Transverse colon (tissue), 4 donors: ENCODE measurements around the gene PI4KA. TPM values are rescaled to one million over a fixed set of nuclear protein-coding genes. Genes with fewer than 3 reads are reported as not detected.

Experiments
- DNase-seq: peaks from one replicate; pipeline ENCODE4 v3.0.0-alpha.2; 2019
- H3K27ac ChIP-seq, 4 donors: fragments of 200-600 bp; sonication (generic); 2 replicates each; pipeline ENCODE4 v1.5.1; 2016 to 2018; ENCODE audit warnings: inconsistent platforms in 4 of 4
- H3K27me3 ChIP-seq: fragments of 200-600 bp; sonication (generic); 2 replicates; pipeline ENCODE4 v1.5.1; 2017; ENCODE audit warnings: inconsistent platforms
- H3K36me3 ChIP-seq, 4 donors: fragments of 200-600 bp; sonication (generic); 2 replicates each; pipeline ENCODE4 v1.5.1; 2017 to 2019; ENCODE audit warnings: inconsistent platforms in 4 of 4
- H3K4me1 ChIP-seq, 4 donors: fragments of 200-600 bp; sonication (generic); 2 replicates each; pipeline ENCODE4 v1.5.1; 2017 to 2020; ENCODE audit warnings: inconsistent platforms in 4 of 4
- H3K4me3 ChIP-seq, 4 donors: fragments of 200-600 bp; sonication (generic); 1 replicate in 1 of 4; 2 replicates in 3 of 4; pipeline versions ENCODE4 v1.5.1 to v1.6.1; 2017 to 2019; ENCODE audit warnings: inconsistent platforms in 4 of 4
- H3K9me3 ChIP-seq, 2 donors: fragments of 200-600 bp; sonication (generic); 2 replicates each; pipeline ENCODE4 v1.5.1; 2017 to 2019; ENCODE audit warnings: inconsistent platforms in 2 of 2
- CTCF ChIP-seq, 5 experiments: fragments of 200-600 bp in 3 of 5; fragments of 450-650 bp in 2 of 5; sonication (generic) in 3 of 5; IDR thresholded peaks; 1 replicate in 2 of 5; 2 replicates in 3 of 5; pipeline ENCODE4 v1.5.1; 2016 to 2017; ENCODE audit warnings: antibody characterized with exemption in 5 of 5, inconsistent platforms in 3 of 5, mild to moderate bottlenecking in 2 of 5, moderate library complexity in 1 of 5
- EP300 ChIP-seq: sonication (generic); formaldehyde crosslinking; IDR thresholded peaks from one replicate; pipeline ENCODE4 v1.6.1; 2017; ENCODE audit warnings: antibody characterized with exemption, low read depth
- POLR2A ChIP-seq: fragments of 450-650 bp; IDR thresholded peaks from one replicate; pipeline ENCODE4 v1.6.1; 2016; ENCODE audit warnings: antibody characterized with exemption, mild to moderate bottlenecking, moderate library complexity
- POLR2AphosphoS5 ChIP-seq, 3 donors: sonication (generic); formaldehyde crosslinking; IDR thresholded peaks; one replicate each; pipeline ENCODE4 v1.6.1; 2016; ENCODE audit warnings: antibody characterized with exemption in 3 of 3
- WGBS, 2 donors: methylation state at CpG; one replicate each; pipeline ENCODE4 v1.1.5; 2018; ENCODE audit warnings: low coverage in 1 of 2; 5-methylcytosine and 5-hydroxymethylcytosine counted together
- in situ Hi-C, 4 donors: fragments of 200-750 bp; cut with MboI; loops; one replicate each; pipeline versions ENCODE4 v1.15.0 to v1.15.1; 2017; ENCODE audit warnings: low sequenced_read_pairs in 3 of 4, low pct_ligation_motif_present in 1 of 4, low pct_unique_long_range_greater_than_20kb in 1 of 4
- intact Hi-C: fragments of 100-400 bp; cut with DNase I; formaldehyde crosslinking; loops from one replicate; pipeline ENCODE4 v1.15.1; 2023; ENCODE audit warnings: low total_unique reads
- total RNA-seq, 4 donors: library from RNA; depleted of rRNA; stranded (reverse); fragments of >200 nt; gene quantifications; one replicate each; pipeline ENCODE4 v1.1.0, GENCODE V29; 2016

Gene PI4KA
- total RNA-seq, 4 donors from 2014 or later, result 90.8 to 126 (median 109) TPM

GRCh38 chr22:20802452-20802851, 56.2 kb downstream of the PI4KA start:
- no peak overlapping the region for H3K4me3 ChIP-seq
- DNase-seq, result no peak
- intact Hi-C loops, result no loop called here
- H3K9me3 ChIP-seq, result no peaks in the 10 kb centered on the region
- TF ChIP-seq CTCF (IDR thresholded peaks at IDR 0.05), result no peak
- no peak for TF ChIP-seq EP300
- no peak for TF ChIP-seq POLR2AphosphoS5 (IDR thresholded peaks at IDR 0.05)
- no peak for TF ChIP-seq POLR2A
- H3K4me1 ChIP-seq, result no peaks in the 10 kb centered on the region
- H3K27ac ChIP-seq, result no peak overlapping the region
- peaks cover 0 to 77% (median 36%) of the 10 kb centered on the region in 4 donors for H3K36me3 ChIP-seq
- no peaks in the 10 kb centered on the region for H3K27me3 ChIP-seq
- in situ Hi-C loops, result no loop called here
- WGBS, 2 donors, result 96% methylated on average over 6 of the region's 6 CpGs; no CpG with 5 or more reads in 1 of the 2 donors

GRCh38 chr22:20799449-20799848, 59.2 kb downstream of the PI4KA start:
- Histone ChIP-seq H3K4me1 (no peaks in the 10 kb centered on the region), H3K9me3 (no peaks in the 10 kb centered on the region), H3K4me3 (no peak overlapping the region), H3K27me3 (no peaks in the 10 kb centered on the region), H3K27ac (no peak overlapping the region), H3K36me3 (peaks cover 0 to 82% (median 39%) of the 10 kb centered on the region in 4 donors)
- intact Hi-C loops (no loop called here), in situ Hi-C loops (no loop called here)
- WGBS, 2 donors, result 86 to 96% methylated on average over 4 to 8 of the region's 8 CpGs
- TF ChIP-seq POLR2AphosphoS5 (IDR thresholded peaks at IDR 0.05) (no peak), CTCF (IDR thresholded peaks at IDR 0.05) (no peak), EP300 (no peak), POLR2A (no peak)
- DNase-seq, result no peak

- Histone ChIP-seq H3K27ac (no peak overlapping the region), H3K36me3 (peaks cover 0 to 81% (median 37%) of the 10 kb centered on the region in 4 donors), H3K4me3 (no peak overlapping the region), H3K4me1 (no peaks in the 10 kb centered on the region), H3K9me3 (no peaks in the 10 kb centered on the region), H3K27me3 (no peaks in the 10 kb centered on the region)
- in situ Hi-C loops, result no loop called here
- no peak for DNase-seq
- 96% methylated on average over 10 of the region's 10 CpGs; no CpG with 5 or more reads in 1 of the 2 donors for WGBS, 2 donors
- TF ChIP-seq CTCF (IDR thresholded peaks at IDR 0.05), result no peak
- no peak for TF ChIP-seq POLR2A
- no peak for TF ChIP-seq EP300
- TF ChIP-seq POLR2AphosphoS5 (IDR thresholded peaks at IDR 0.05), result no peak
- intact Hi-C loops, result no loop called here
Observed at GRCh38 chr22:20798974-20799373, 59.6 kb downstream of the PI4KA start.

GRCh38 chr22:20798218-20798617, 60.4 kb downstream of the PI4KA start:
- H3K4me3 ChIP-seq, result no peak overlapping the region
- H3K27me3 ChIP-seq, result no peaks in the 10 kb centered on the region
- in situ Hi-C loops (no loop called here), intact Hi-C loops (no loop called here)
- H3K4me1 ChIP-seq, result no peaks in the 10 kb centered on the region
- no peak overlapping the region for H3K27ac ChIP-seq
- H3K36me3 ChIP-seq, result peaks cover 0 to 74% (median 34%) of the 10 kb centered on the region in 4 donors
- DNase-seq, result no peak
- 93% methylated on average over 5 of the region's 5 CpGs; no CpG with 5 or more reads in 1 of the 2 donors for WGBS, 2 donors
- TF ChIP-seq POLR2A (no peak), CTCF (IDR thresholded peaks at IDR 0.05) (no peak), POLR2AphosphoS5 (IDR thresholded peaks at IDR 0.05) (no peak), EP300 (no peak)
- H3K9me3 ChIP-seq, result no peaks in the 10 kb centered on the region
